ENCODE results near the gene PSMD1.

DNA sequence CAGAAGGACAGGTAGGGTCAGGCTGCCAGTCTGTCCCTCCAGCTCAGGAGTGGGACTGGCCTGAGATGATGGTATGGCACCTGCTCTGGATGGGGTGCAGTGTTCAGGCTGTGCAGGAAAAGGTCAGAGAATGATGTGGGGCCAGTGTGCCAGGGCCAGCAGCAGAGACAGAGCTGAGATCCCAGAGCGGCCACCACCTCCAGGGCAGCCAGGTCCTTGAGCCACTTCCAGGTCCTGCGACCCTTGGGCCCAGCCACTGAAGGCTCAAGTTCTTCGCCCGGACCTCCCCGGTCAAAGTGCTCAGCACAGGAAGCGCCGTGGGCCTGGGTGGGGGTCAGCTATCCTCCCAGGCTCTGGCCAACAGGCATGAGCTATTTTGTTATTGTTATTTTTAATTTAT is 129.7 kb downstream of the PSMD1 start:
- TF ChIP-seq, protein P1, sequence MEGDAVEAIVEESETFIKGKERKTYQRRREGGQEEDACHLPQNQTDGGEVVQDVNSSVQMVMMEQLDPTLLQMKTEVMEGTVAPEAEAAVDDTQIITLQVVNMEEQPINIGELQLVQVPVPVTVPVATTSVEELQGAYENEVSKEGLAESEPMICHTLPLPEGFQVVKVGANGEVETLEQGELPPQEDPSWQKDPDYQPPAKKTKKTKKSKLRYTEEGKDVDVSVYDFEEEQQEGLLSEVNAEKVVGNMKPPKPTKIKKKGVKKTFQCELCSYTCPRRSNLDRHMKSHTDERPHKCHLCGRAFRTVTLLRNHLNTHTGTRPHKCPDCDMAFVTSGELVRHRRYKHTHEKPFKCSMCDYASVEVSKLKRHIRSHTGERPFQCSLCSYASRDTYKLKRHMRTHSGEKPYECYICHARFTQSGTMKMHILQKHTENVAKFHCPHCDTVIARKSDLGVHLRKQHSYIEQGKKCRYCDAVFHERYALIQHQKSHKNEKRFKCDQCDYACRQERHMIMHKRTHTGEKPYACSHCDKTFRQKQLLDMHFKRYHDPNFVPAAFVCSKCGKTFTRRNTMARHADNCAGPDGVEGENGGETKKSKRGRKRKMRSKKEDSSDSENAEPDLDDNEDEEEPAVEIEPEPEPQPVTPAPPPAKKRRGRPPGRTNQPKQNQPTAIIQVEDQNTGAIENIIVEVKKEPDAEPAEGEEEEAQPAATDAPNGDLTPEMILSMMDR (conservative IDR thresholded peaks at IDR 0.05; ENCODE audit: low read depth, low read length): no peak
- TF ChIP-seq EZH2 (IDR thresholded peaks at IDR 0.05; ENCODE audit: borderline replicate concordance, low read depth, low read length, poor library complexity, severe bottlenecking): no peak
